Cortex of kidney (tissue), 1 donor: ENCODE measurements around the gene TRIM46.
"Not testable (repeated sequence)": the region's sequence is repeated elsewhere in the genome, so short reads cannot be mapped to it uniquely, and the experiment has no call there.

Experiments used
- DNase-seq: peaks from one replicate; lab custom pipeline; 2025; lab: John Stamatoyannopoulos, UW

Gene TRIM46

GRCh38 chr1:155186067-155186793 is 12.6 kb downstream of the TRIM46 start:
- DNase-seq: no peak

- DNase-seq: no peak
Measured at GRCh38 chr1:155186794-155187455, 13.3 kb downstream of the TRIM46 start.

GRCh38 chr1:155187456-155187891 is 13.8 kb downstream of the TRIM46 start:
- no peak for DNase-seq

GRCh38 chr1:155188268-155188667 is 14.6 kb downstream of the TRIM46 start:
- no peak for DNase-seq

- DNase-seq: not testable (repeated sequence)
Measured at GRCh38 chr1:155189926-155190325, 16.3 kb downstream of the TRIM46 start.

- DNase-seq: no peak
Measured at GRCh38 chr1:155191904-155192303, 18.3 kb downstream of the TRIM46 start.

GRCh38 chr1:155192346-155193274 is 19.0 kb downstream of the TRIM46 start:
- DNase-seq: no peak

GRCh38 chr1:155193275-155193990 is 19.8 kb downstream of the TRIM46 start:
- DNase-seq: no peak

- DNase-seq: not testable (repeated sequence)
Measured at GRCh38 chr1:155193991-155194240, 20.3 kb downstream of the TRIM46 start.

GRCh38 chr1:155195201-155196102 is 21.8 kb downstream of the TRIM46 start:
- DNase-seq: no peak

GRCh38 chr1:155196103-155196892 is 22.6 kb downstream of the TRIM46 start:
- DNase-seq: no peak

- no peak for DNase-seq
Measured at GRCh38 chr1:155196893-155197638, 23.4 kb downstream of the TRIM46 start.

GRCh38 chr1:155197901-155198546 is 24.4 kb downstream of the TRIM46 start:
- DNase-seq: no peak

GRCh38 chr1:155198547-155198906 is 24.9 kb downstream of the TRIM46 start:
- DNase-seq: no peak

GRCh38 chr1:155199792-155200191 is 26.1 kb downstream of the TRIM46 start:
- DNase-seq: no peak

- no peak for DNase-seq
Measured at GRCh38 chr1:155200920-155201319, 27.3 kb downstream of the TRIM46 start.

GRCh38 chr1:155202198-155202597 is 28.5 kb downstream of the TRIM46 start:
- no peak for DNase-seq

- DNase-seq: no peak
Measured at GRCh38 chr1:155202731-155203515, 29.3 kb downstream of the TRIM46 start.
